Activated CD4-positive, alpha-beta T cell treated with anti-CD3 and anti-CD28 coated beads for 4 hours (primary cell): Measurements from ENCODE around the gene SIGLEC6.
"Not testable (repeated sequence)": the region's sequence is repeated elsewhere in the genome, so short reads cannot be mapped to it uniquely, and the experiment has no call there.

Experiments used
- DNase-seq, 2 donors: peaks; one replicate each; pipeline ENCODE4 v3.0.0-alpha.2; 2020

SIGLEC6 gene

DNA sequence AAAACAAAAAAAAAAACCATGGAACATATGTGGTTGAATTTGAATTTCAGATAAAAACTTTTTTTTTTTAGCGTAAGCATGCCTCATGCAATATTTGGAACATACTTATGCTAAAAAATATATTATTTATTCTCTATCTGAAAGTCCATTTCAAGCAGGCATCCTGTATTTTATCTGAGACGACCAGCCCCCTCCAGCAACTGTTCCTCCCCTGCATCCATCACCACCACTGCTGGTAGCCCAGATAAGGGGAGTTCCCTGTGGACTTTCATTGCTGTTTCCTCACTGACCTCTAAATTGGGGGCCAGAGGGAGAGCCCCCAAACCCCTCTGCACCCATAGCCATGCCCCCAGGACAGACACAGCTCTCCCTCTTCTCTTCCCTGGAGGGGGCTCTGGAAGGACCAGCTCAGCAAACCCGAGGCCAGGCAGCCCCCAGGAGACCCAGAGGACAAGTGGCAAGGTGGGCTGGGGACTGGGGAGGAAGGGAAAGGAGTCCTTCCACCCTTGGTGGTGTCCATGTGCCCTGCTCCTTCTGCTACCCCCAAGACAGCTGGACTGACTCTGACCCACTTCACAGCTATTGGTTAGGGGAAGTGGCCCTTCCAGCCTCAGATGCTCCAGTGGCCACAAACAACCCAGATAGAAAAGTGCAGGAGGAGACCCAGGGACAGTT is 23.3 kb downstream of the SIGLEC6 start:
- no peak for DNase-seq

DNA sequence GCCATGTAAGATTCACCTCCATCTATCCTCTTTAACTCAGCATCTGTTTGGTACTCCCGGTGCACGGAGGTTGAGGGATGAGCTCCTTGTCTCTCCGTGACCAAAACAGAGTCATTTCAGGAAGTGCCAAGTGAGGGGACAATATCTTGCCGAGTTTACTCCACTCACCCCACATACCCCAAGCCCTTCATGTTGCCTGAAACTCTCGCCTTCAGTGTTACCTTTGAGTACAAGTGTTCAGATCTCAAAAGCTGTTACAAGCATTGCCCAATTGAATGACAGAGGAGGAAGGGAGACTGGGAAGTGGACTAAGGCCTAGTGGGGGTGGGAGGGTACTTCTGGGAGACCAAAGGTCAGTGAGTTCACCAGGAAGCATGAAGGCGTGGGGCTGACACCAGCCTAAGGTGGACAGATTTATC is 23.8 kb downstream of the SIGLEC6 start:
- no peak for DNase-seq

DNA sequence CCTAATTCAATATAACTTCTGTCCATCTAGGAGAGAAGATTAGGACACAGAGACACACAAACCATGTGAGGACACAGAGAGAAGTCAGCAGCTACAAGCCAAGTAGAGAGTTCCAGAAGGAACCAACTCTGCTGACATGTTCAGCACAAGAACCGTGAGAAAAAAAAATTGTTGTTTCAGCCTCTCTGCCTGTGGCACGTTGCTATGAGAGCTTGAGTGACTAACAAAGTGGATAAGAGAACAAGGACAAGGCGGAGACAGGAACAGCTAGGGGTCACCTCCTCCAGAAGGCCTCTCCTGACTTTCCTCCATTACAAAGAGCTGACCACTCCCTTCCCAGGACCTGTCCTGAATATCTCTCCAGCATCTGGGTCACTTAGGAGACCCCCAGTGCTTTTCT is 24.3 kb downstream of the SIGLEC6 start:
- no peak for DNase-seq

DNA sequence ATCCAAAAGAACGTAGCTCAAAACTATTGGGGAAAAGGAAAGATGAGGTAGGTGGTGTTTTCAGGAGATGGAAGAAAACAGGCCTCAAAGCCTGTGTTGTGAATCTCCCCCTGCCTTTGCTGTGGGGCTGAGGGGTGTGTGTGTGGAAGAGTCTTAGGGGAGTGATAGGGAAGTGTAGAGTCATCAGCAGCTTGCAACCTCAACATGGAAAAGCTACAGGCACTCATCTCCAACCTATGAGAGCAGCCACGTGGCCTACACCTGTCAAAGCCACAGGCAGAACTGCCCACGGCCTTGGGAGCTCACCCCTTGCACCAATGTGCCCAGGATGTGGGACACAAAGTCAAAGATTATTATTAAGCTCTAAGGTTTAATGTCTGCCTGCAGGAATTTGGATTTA is 25.6 kb downstream of the SIGLEC6 start:
- no peak for DNase-seq

DNA sequence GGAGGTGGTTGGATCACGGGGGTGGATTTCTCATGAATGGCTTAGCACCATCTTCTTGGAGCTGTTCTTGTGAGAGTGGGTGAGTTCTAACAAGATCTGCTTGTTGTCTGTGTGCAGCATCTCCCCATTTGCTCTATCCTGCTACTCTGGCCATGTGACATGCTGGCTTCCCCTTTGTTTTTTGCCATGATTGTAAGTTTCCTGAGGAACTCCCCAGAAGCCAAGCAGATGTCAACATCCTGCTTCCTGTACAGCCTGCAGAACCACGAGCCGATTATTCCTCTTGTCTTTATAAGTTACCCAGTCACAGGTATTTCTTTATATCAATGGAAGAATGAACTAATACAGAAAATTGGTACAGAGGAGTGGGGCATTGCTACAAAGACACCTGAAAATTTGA is 27.6 kb downstream of the SIGLEC6 start:
- DNase-seq, result no peak

DNA sequence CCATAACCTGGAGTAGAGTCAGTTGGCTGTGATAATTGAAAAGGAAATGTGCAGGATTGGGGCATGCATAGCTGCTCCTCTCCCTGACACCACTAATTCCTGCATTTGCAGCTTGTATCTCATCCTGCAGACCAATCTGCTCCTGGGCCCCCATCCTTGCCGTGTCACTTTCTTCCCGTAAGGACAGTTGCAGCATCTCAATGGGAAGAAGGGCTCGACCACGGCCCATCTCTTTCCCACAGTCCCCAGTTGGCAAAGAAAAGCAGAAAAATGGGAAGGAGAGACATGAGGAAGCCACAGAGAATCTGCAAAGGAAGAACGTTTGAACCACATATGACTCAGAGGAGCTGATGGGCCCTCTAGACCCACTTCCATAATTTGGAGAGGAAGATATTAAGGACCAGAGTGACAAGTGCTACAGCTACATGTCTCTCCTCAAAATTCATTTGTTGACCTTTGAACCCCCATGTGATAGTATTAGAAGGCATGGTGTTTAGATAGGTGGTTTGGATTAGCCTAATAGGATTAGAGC is 28.1 kb downstream of the SIGLEC6 start:
- DNase-seq, result no peak

DNA sequence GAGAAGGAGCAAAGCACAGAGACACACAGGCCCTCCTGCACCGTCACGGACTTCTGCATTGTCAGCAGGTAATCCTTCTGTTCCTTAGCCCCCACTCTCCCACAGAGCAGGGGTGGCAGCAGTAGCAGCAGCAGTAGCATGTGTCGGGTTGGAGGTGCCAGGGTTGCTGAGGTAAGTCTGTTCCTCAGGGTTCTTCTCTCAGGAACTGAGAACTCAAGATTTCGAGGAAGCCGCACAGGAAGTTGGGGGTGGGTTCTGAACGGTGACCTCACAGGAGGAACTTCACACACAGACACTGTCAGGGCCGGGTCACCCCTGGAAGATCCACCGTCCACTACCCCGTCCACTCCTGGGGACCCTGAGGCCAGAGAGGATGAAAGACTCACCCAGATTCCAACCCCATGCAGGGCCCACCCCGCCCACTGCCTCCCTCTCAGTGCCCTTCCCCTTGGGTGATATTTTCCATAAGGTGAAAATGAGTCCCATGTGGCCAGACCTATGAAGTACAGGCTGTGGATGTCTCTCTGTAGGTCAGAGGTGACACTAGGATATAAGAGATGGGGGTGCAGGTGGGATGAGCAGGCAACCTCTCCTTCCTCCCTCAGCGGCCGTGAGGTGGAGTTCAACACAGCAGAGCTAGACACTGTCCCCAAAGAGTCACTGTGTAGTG is 29.7 kb downstream of the SIGLEC6 start, which contains the start of gene SIGLEC12:
Gene SIGLEC12, minus strand, starts transcription at position 207 of the 670 bp plus-strand sequence. Its CDS starts 67 bp downstream, at position 140.
- no peak for DNase-seq

DNA sequence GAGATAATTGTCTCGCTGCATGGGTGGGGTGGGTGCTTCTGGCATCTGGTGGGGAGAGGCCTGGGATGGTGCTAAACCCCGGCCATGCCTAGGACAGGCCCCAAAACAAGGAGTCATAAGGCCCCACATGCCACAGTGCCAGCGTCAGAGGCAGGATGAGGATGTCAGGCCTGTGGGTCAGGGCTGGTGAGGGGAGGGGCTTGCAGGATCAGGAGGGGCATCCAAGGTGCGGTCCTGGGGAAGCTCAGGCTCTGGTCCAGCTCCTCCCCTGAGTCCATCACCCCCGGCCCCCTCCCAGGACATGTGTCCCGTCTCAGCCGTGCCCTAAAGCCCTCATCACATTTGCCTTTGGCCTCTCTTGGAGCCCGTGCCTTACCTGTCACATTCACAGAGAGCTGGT is 30.5 kb downstream of the SIGLEC6 start:
- DNase-seq, result not testable (repeated sequence)

DNA sequence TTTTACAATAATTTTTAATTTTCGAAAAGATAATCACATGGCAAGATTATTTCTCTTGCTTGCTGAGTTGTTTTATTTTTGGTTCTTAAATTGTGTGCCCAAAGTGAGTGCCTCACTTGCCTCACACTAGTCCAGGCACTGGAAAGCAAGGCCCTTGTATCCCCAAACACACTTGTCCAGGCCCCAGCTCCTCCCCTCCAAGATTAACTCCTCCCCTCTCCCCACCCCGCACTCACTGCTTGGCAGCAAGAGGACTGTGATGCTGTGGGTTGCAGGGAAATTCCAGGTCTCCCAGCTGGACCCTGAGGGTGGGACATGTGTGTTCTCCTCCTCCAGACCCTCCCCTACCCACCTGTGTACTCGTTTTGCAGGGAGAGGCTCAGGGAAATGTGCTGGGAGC is 33.8 kb downstream of the SIGLEC6 start:
- DNase-seq, result no peak

DNA sequence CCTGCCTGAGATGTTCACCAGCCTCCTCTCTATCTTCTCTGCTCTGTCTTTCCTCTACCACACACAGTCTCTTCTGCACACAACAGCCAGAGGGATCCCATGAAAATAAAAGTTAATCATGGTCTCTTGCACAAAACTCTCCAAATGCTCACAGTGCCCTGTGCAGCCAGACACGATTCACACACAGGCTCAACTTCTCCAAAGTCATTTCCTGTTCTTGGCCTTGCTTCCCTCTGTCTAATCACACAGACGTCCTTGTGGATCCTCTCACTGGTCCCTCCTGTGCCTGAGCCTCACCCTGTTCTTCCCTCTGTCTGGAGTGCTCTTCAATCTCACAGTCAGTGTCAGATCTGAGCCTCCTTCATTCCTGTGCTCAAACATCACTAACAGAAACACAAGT is 37.7 kb downstream of the SIGLEC6 start:
- no peak for DNase-seq

DNA sequence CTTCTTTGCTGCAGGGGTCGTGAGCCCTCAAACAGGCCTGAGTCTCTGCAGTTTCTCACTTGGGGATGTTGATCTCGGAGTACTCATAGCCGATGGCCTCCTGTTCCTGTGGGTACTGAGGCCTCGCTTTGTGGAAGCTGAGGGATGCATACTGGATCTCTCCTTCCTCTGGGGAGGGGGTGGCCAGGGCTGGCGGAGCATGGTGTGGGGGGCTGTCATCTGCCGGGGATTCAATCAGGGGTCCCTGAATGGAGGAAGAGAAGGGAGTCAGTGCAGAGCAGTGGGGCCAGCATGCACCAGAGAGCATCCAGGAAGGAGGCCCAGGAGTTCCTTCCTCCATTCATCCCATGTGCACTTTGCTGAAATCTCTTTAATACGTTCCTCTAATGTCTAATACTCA is 39.9 kb downstream of the SIGLEC6 start:
- no peak for DNase-seq

DNA sequence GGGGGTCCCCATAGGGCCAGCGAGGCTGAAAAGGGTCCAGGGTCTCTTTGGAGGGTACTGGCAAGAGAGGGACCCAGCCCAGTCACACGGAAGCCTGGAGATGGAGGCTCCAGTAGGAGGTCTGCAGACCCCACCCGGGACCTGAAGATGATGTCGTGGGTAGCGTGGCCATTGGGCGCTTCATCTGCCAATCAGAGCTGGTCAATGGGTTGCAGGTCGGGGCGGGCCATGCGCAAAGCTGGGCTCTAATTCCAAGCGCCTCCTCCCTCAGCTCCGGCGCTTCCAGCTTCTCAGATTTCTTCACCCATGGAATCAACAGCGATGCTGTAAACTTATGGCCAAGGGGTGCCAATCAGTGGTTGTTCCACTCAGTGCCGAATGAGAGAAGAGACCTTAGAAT is 40.8 kb downstream of the SIGLEC6 start:
- no peak for DNase-seq

DNA sequence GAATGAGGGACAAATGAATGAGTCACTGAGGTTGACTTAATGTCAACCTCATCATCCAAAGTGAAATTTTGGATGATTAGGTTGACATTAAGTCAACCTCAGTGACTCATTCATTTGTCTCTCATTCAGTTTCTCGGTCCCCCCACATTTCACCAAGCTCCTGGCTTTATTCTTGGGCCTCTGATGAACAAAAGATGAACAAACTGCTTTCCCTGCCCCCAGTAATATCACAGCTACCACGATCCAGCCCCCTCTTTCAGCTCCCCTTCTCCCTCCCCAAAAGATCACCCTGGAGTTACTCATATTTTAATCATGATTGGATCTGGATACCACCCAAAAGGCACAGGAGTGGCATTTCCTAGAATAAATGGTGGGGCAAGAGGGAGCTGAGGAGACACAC is 42.4 kb downstream of the SIGLEC6 start:
- no peak for DNase-seq

DNA sequence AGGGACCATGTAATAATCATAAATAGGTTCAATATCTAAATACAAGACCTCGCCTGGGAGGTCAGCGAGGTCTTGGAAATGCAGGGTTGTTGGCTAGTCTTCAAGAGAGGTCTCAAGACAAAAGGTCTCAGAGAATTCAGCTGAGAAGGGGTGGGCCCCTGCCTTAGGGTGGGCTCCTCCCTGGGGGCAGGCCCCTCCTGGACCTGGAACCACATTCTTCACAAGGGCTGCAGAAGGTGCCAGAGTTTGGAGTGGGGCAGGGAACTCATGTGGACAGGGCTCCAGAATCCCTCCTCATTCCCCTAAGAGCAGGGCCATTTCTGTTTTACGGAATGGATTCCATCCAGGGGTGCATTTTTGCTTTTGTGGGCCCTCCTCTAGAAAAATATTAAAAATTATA is 43.0 kb downstream of the SIGLEC6 start:
- DNase-seq, result no peak

DNA sequence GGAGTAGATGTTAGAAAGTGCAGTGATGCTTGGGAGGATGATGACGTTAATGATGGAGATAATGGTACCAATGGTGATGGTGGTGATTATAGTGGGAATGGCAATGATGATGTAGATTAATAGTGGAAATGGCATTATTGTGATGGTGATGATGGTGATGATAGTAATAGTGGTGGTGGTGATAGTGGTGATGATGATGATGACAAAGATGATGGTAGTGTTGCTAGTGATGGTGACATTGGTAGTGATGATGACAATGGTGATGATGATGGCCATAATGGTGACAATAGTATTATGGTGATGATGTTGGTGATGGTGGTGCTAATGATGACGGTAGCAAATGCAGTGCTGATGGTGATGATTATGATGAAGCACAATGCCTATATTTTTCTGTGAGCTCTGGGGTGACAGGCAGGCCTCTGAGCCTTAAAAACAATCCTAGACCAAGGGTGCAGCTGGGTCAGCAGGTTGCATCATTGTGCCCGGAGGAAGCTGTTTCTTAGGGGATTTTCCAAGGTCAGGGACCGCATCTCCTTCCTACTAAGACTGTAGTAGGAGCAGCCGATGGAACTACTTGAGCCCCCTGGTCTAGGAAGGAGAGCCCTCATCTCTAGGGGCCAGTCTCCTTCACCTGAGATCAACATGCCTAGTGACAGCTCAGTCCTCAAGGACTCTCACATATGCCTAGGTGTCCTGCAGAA is 45.4 kb downstream of the SIGLEC6 start:
- DNase-seq, result no peak

DNA sequence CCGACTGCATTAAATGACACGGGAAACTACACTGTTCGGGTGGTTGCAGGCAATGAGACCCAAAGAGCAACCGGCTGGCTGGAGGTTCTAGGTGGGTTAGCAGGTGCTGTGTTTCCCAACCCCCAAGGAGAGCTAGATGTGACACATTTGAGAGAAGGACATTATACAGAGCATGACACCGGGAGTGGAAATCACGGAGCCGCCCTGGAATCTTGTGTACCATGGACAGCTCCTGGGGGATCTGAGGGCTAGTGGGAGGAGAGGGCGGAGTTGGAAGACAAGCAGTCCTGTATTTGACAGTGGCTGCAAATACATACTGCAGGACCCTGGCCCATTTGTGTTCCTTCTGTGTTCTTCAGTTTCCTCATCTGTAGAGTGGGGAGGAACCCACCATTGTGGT is 50.9 kb downstream of the SIGLEC6 start:
- DNase-seq, result no peak

DNA sequence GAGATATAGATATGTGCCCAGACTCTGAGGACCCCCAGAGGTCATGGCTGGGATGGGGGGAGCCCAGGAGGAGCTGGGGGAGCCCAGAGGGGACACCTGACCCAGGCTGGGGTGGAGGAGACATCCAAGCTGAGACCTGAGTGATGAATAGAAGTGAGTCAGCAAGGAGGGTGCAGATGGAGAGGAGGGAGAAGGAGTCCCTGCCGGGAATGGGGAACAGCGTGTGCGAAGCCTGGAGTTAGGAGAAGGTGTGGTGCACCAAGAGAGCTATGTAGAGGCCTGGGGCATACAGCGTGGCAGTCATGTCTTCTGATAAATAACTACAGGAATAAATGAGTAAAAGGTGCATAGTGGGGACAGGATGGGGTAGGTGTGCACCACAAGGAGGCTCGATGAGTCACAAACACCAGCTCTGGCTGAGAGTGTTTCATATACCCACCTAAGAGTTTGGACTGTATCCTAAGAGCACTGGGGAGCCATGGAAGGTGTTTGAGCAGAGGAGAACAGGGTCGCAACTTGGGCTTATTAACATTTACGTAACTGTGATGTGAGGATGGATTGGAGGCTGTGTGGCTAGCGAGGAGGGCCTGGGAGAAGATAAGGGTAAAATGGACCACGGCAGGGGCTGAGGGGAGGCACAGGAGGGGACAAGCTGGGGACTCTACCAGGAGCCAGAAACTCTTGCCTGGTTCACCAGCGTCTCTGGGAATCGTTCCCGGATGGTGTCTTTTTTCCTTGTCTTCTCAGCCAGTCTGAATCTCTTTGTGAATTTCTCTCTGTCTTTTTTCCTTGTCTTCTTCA is 51.7 kb downstream of the SIGLEC6 start:
- peak in 1 of 2 donors; percentile 27 for DNase-seq

DNA sequence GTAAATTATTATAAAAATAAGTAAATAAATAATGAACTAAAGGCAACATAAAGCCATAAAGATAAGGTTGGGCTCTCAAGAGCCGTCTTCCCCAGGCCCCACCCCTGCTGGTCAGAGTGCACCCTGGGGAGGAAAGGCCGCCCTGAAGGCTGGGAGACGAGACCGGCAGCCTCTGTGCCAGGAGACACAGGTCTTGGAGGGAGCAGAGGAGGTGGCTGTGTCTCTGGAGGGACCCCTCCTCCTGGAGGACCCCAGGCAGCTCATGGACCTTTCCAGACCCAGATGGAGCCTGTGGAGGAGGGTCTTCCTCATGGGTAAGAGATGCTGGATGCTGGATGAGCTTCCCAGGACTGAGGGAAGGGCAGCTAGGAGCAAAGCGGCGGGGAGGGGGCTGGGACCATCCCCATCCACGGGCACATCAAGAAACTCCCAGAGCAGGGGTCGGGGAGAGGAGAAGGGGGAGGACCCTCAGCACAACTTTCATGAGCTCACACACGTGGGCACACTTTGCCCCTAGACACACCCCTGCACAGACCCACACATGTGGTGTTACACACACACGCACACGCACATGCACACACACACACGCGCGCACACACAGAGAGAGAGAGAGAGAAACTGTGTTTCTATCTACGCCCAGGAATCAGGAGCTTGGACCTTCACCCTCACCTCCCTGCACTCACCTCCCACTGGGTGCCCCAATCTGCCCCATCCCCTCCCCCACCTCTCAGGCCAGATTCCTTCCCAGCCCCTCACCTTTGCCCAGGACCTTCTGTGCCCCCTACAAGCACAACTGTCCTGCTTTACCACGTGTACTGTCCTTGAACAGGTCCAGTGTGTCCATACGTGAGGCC is 52.9 kb downstream of the SIGLEC6 start, which contains the start of gene CEACAM18:
Gene CEACAM18, plus strand, starts transcription at position 159 of the 854 bp plus-strand sequence.
- DNase-seq, result no peak

DNA sequence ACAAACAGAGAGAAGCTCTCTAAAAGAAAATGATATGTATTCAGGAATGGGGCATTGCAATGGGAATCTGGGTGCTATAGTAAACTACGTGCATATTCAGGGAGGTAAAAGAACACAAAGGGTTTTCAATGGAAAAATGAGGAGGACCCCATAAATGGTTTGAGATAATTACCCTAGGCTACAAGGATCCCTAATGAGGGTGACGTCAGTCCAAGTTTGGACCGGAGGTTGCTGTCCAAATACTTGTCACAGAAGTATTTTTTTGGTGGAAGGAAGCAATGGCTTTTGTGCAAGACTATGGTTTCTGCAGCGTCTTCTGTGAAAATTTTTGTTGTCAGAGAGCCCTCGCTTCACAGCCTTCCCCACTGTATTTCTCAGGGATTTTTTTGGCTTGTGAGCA is 54.1 kb downstream of the SIGLEC6 start:
- no peak for DNase-seq

DNA sequence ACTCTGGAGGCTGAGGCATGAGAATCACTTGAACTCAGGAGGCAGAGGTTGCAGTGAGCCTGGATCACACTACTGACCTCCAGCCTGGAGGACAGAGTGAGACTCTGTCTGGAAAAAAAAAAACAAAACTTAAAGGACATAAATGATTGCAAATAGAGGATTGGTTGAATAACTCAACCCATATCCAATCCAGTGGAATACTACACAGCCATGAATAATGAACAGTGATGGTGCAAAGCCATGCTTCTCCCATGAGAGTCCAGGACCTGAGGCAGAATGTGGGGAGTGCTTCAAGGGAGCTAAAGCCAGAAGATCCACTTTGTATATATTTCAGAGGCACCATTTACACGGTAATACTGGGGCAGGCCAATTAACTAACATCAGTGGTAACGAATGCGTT is 55.3 kb downstream of the SIGLEC6 start:
- DNase-seq, result no peak

DNA sequence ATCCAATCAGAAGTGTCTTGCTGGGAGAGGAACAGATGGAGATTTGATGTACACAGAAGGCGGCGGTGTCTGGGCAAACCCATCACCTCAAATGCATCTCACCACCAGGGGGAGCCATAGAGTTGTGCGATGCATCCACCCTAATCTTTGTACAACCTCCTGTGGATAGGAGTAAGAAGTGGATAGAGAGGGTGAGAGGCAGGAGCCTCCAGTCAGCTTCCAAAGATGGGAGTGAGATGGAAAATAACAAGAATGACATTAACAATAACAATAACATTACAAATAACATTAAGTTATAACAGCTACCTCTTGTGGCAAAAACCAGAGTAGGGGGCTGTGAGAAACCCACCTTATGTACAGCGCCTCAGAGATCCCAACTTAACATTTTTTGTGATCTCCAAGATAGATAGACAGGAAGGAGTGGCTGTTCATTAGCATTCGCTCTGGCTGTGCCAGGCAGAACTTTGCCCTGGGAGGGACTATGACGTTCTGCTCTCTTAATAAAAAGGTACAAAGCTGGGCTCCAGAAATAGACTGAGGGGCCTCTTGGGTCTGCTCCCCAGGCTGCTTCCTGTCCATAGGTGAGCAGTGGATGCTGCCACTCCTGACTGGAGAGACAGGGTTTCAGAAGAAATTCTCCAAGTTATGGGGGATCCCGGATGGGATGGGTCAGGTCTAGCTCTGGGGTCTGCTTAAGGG is 58.3 kb downstream of the SIGLEC6 start:
- peak; percentile 85 to 93 for DNase-seq
